NCI-H82 treated with DMSO at 0.1 percent for 48 hours (cell line): ENCODE measurements around the gene RGS17.
A peak's percentile ranks its signal among the peaks of the same experiment; 100 is the strongest.

Source experiments
- DNase-seq: peaks from one replicate; lab custom pipeline; 2025; ENCODE audit not compliant: unreplicated experiment; lab: John Stamatoyannopoulos, UW

Gene RGS17

DNA sequence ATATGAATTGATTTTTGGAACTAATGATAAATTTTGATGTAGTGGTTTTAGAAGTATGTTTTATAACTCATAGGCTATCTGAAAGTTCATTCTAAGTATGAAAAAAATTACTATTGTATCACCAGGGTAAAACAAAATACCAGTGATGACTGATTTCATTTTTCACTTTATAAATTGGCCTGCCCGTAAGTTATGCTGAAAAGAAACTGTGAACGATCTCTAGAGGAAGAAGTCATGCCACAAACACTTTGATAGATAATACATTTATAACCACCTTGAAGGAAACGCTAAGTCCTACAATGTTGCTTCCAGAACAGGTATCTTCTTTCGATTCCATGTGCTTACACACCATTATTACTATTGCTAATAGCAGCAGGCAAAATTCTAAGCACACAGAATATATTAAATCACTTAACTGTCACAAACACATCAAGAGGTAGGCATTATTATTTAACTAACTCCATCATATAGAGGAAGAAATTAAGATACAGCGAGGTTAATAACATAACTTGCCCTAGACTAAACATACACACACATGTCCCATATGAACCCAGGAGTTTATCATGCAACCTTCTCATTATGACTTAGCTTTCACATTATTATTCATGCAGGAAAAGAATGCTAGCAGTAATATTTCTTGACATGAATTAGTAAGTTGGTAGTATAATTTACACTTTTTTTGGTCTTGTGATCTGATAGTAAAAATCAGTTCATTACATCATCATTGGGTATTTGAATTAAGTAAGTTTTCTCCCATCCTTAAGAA is 44.7 kb downstream of the RGS17 start:
- no peak for DNase-seq

DNA sequence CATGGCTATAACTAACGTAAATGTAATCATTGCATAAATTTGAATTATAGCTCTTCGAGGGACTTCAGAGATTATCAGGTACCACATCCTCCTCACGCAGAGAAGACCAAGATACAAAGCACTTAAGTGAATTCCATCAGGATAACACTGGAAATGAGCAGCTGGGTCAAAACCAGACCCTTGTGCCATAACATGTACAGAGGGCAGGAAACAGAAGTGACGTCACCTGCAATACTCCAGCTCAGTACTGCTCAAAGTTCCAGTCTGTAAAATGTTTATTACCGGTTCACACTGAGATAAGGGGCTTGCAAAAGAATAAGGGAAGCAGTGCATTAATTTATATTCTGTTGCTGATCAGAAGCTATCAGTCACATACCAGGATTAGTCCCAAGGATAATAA is 45.8 kb downstream of the RGS17 start:
- DNase-seq: no peak

DNA sequence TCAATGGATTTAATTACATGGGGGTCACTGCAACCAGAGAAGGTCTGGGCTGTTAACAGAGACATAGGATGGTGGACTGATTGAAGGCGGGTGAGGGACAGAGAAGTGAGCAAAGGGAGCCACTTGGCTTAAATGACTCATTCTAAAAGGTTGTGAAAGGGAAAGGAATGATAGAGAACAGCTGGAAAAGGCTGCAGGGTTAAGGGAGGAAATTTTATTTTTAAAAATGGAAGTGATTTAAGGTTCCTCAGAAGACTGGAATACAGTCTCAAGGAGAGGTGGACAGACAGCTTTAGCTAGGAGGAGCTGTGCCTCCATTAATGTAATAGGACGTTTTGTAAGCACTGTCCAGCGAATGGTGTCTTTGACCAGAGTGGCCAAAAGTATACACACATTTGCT is 46.7 kb downstream of the RGS17 start:
- DNase-seq: no peak

DNA sequence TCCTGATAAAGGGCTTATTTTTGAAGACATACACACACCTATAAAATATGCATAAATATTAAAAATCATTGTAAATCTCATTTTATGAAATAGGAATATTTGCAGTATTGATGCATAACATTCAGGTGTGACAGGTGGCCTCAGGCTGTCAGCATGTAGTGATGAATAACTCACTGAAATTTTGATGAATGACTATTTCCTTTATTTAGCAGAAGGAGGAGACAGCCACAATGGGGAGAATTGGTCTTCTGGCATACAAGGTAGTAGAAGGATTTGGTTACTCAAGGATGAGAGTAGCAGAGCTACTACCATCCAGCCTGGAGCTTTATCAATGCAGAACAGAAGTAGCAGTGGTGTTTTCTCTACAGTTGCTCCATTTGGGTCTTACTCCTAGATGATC is 47.2 kb downstream of the RGS17 start:
- DNase-seq: no peak

DNA sequence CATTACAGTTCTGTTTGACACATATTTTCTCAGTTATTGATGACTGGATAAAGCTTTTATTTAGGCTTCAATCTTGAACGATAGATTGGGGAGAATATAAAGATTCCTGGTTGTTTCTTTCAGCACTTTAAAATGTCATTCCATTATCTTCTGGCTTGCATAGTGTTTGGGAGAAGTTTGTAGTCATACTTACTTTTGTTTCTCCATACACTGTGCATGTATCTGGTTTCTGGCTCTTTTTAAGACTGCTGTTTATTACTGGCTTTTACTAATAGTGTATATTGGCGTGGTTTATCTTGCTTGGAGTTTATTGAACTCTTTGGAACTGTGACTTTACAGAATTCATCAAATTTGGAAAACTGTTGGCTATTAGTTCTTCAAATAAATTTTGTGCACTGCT is 49.2 kb downstream of the RGS17 start:
- no peak for DNase-seq

DNA sequence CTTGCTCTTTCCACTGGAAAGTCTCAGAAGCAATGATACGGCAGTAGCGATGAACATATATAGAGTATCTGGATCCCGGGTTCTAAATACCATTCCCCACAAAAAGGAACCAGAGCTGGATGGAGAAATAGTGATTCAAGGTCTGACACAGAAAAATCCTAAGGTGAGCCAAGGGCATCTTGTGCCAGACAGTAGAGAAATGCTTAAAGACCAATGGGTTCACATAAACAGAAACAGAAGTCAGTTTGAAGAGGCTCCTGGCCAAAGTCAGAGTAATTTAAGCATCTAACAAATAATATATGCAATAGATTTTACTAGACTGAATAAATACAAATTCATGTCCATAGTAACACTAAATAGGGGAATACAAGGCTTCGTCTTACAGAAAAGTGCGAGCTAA is 54.7 kb downstream of the RGS17 start:
- no peak for DNase-seq

DNA sequence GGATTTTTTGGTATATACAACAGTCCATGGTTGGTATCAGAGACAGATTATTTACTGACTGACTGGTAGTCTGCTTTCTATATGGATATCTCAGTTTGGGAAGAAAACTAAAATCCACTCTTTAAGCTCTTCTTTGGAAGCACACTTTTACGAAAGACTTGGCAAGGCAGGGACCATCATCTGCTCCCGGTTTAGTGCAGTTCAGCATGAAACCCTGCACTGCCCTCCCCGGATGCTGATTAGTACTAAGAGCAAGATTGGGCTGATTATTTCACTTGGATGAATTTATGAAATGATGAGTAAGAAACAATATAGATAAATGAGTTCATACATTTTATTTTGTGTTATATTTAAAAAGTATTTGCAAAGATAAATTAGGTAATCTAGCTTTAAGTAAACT is 56.3 kb downstream of the RGS17 start:
- DNase-seq: no peak

DNA sequence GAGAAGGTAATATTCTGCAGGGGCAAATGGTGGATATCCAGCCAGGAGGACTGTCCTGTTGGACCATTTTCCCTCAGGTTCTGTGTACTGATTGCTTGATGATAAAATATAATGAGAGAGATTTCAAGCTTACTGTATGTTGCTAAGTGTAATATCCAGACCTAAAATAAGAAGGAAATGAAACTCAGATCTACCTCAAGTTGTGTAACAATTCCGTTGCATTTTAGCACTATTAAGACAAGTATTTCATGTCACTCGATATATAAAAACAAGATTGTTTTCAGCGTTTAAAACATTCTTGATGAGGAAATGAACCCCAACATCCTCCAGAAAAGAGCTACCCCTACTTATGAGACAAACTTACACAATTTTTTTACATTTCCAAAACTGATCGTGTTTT is 57.2 kb downstream of the RGS17 start:
- no peak for DNase-seq

DNA sequence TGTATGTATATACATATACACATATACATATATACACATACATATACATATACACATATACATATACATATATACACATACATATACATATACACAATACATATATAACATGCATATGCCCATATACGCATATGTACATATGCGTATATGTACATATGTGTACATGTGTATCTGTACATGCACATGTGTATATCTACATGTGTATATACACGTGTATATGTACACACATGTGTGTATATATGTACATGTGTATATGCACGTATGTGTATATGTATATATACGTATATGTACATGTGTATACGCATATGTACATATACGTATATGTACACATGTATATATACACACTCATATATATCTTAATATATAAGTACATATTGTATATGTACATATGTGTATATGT is 60.3 kb downstream of the RGS17 start:
- DNase-seq: no peak

DNA sequence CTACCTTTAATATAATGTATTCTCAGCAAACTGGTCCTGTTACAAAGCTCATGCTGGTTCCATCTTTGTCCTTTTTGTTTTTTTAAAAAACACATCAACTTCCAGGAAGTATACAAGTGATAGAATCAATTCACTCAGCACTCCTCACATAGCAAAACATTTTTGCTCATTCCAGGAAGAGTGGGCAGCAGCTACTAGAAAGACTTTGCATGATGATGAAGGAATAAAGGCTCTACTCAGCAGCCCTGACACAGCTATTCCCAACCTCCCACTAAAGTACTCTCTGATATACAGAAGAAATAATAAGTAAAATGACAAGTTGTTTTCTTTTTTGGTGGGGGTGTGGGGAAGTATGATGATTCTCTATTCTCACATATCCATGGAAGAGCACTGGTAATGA is 61.2 kb downstream of the RGS17 start:
- no peak for DNase-seq

DNA sequence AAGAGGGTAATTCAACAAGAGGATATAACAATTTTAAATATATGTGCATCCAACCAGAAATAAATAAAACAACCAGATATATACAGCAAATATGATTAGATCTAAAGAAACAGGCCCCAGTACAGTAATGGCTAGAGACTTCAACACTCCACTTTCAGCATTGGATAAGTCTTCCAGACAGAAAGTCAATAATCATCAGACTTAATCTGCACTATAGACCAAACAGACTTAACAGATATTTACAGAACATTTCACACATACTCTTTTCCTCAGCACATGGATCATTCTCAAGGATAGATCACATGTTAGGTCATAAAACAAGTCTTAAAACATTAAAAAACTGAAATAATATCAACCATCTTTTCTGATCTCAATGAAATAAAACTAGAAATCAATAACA is 65.9 kb downstream of the RGS17 start:
- DNase-seq: no peak

DNA sequence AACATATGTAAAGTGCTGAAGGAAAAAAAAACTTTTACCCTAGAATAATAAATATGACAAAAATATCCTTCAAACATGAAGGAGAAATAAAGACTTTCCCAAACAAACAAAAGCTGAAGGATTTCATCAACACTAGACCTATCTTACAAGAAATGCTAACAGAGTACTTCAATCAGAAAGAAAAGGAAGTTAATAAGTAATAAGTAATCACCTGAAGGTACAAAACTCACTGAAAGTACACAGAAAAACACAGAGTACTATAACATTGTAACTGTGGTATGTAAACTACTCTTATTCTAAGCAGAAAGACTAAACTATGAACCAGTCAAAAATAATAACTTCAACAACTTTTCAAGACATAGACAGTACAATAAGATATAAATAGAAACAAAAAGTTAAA is 67.1 kb downstream of the RGS17 start:
- no peak for DNase-seq

DNA sequence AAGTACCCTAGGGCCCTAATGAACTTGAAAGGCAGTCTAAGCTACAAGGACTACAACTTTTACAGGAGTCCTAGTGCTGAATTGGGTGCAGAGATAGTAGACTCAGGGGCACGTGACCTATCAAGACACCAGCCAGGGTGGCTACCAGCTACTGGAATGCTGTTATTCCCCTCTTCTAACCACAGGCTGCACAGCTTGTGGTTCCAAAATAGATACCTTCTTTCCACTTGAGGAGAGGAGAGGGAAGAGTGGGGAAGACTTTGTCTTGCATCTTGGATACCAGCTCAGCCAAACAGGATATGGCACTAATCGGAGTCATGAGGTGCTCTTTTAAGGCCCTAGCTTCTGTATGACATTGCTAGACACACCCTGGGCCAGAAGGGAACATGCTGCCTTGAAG is 68.6 kb downstream of the RGS17 start:
- DNase-seq: no peak

DNA sequence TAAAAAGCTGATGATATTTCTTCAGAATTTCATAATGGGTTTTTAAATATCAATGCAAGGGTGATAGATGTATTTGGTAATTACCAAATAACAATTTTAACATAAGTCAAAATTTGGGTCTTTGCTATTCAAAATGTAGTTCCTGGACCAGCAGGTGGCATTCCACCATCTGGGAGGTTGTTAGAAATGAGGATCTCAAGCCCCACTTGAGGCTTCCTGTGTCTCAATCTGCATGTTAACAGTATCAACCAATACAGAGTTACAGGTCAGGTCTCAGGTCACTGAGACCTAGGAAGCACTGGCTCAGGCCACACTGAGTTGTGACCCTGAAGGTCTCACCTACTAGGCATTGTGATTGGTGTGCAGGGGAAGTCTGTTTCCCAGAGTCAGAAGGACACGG is 71.3 kb downstream of the RGS17 start:
- no peak for DNase-seq

DNA sequence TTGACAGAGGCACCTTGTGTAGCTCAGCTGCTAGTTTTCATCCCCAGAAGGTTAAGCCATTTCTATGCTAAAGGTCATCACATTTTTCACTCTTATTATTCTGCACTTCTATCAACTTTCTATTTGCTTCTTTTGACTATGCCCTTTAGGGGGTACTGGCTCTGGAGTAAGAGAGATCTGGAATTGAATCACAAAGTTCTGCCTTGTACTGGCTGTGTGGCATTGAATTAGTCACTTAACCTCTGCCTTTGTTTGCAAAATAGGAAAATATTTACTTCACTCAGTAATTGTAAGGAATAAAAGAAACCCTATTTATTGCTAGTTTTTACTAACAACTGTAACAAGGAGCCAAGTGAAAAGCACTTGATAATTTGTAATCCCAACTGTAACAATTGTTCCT is 71.8 kb downstream of the RGS17 start:
- no peak for DNase-seq

DNA sequence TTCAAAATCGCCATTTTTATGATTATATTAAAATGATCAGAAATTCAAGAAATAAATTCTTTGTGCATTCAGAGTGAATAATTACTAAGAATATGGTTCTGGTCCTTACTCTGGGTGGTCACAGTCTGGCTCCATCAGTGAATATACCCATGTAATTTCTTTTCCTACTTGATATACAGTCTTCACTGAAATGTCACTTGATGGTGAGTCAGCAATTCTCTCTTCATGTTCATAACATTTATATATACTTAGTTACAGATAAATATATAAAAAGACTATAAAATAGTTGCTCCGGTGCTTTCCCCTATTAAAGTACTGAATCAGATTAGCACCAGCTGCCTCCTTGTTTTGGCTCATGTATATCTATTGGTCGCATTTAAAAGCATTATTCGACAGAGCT is 72.2 kb downstream of the RGS17 start:
- DNase-seq: no peak

DNA sequence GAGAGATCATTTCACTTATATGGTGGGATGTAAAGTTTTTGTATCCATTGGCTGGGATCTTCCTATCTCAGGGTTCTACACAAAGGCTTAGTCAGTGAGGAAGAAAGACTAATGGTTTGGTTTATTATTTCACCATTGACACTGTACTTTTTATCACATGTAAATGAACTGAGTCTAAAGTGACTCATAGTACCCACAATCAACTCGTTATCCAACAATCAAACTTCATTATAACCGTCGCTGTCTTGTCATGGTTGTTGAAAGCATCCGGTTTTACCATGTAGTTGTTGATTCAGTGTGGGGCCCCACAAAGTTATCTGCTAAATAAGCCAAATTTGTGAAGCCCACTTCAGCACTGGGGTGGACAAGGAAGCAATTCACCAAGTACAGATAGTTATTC is 72.8 kb downstream of the RGS17 start:
- DNase-seq: no peak

DNA sequence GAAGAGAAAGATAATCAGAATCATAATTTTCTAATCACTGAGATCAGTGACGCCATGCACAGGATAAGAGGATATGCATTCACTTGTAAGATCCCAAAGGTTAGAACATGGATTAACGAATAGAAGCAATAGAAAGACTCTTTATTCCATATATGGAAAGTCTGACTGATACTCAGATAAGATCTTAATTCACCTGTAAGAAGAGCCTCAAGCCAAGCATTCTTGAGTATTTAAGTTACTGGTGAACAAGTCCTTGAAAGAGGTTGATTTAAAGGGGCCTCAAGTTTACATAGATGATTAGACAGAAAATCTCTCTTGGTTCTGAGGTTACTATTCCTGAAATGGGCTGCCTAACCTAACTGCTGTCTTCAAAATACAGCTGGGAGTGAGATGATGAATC is 74.8 kb downstream of the RGS17 start:
- DNase-seq: no peak

DNA sequence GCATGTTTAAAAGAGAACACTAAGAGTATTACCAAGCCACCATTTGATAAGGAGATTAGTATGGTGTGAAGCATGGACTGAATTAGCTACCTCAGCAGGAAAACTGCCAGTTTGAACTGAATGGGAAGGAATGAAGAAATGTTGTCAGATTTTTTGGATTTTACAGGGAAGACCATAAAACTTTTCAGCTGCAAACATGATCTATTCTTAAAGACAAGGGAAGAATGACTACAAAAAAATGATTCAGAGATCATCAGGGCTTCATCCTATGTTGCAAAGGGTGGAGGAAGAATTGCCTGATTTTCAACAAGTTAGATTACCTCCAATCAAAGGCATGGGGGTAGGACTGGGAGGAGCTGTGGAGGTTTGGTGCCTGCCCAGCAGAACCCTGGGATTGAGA is 79.3 kb downstream of the RGS17 start:
- DNase-seq: no peak

DNA sequence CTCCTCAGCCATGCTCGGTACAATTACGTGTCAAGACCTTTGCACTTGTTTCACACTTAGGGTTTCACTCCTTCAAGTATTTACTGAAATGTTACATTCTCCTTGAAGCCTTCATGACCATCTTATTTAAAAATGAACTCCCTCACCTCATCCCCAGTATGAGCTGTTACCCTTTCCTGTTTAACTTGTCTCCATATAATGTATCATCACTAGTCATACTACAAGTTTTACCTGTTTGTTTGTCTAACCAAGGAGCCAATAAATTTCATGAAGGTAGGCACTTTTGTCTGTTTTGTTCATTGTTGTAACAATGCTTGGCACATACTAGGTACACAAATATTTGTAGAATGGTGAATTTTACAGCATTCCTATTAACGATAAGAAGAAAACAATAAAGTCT is 82.5 kb downstream of the RGS17 start:
- no peak for DNase-seq

DNA sequence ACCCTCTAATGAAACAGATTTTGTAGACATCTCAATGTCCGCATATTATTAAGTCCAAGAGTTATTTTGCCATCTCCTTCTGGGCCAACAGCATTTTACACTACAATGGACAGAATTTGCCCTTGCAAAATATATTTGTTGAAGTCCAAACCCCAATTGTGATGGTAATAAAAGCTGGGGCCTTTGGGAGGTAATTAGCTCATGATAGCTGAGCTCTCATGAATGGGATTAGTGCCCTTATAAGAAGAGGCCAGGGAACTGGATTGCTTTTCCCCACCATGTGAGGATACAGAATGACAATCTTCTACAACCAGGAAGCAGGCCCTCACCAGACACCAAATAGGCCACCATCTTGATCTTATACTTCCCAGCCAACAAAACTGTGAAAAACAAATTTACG is 83.7 kb downstream of the RGS17 start:
- peak; percentile 36 for DNase-seq

DNA sequence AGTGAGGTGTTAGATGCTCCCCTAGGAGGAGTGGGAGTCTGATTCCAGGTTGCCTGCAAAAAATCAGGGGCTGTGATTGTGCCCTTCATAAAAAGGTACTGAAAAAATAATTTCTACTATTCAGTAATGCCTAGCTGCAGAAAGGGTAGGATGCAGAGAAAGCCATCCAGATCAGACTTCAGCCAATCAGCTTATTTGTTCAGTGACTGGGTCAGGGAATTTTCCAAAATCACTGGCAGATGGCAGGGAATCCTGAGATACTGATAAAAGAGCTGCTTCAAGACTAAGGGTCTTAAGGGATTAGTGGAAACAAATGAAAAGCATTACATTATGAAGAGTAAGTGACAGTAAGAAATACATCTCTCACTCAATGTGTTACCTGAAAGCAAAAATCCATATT is 85.8 kb downstream of the RGS17 start:
- peak; percentile 82 for DNase-seq

DNA sequence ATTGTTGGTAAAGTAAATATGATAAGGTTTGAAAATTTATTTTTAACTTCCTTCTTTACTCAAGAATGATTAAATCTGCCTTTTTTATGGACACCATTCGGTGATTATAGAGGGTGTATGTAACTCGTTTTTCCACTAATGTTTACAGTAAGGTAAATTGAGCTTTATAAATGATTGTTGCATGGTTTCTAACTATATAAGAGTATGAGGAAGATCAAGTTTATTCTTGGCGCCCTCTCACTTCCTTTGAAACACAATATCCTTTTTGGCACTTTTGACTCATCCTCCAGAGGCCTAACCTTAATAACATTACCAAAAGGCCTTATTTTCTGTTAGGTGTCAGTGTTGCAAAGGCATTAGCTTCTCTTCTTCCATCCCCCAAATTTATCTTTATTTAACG is 86.8 kb downstream of the RGS17 start:
- no peak for DNase-seq

DNA sequence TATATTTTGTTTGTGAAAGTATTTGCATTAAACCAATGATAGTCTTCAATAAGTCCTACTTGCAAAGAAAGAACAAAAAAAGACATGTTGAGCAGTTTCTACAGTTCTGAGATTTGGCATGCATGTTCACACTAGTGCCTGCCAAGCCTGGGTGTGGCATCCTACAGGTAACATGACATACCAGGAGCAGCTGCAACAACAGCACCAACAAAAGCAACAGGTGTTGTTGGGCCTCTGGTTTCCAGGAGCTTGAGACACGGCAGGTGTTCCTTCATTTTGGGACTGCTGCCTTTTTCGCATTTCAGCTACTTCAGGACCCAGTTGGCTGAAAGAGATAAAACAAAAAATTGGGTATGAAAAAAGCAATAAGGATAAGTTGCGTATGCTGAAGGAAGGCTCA is 87.4 kb downstream of the RGS17 start:
- no peak for DNase-seq
